ENCODE data around the gene JAKMIP1.
"Not testable (repeated sequence)": the region's sequence is repeated elsewhere in the genome, so short reads cannot be mapped to it uniquely, and the experiment has no call there.

JAKMIP1 gene

DNA sequence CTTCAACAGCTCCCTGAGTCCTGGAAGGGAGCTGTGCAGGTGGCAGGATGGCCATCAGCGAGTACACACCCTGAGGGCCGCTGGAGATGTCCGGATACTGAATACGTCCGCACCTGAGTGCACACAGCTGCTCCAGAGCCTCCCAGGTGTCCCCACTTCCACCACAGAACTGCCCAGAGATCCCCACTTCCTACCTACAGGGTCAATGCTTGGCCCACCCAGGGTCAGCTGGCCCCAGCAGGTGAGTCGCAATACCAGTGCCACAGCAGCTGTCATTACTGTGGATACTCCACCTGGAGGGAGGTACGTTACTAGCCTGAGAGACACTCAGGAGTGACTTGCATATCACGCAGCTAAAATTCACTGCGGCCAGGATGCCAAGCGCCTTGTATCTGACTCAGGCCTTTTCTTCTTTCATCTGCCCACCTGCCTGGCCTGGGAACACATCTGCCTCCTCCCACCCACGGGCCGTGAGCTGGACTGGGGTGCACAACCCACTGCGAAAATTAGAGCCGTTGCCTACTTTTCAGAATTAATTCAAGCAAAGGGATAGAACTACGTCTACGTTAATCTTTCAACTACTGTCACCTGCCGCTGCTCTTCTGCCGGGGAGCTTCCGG, 191.5 kb downstream of the JAKMIP1 start:
- DNase-seq = no peak
- peaks cover 3% of the 10 kb centered on the region for H3K27me3 ChIP-seq (replicated peaks)
- H3K4me3 ChIP-seq (ENCODE audit: low read depth, low read length) = no peak overlapping the region
- H3K27ac ChIP-seq = no peak overlapping the region
- TF ChIP-seq, protein P1, sequence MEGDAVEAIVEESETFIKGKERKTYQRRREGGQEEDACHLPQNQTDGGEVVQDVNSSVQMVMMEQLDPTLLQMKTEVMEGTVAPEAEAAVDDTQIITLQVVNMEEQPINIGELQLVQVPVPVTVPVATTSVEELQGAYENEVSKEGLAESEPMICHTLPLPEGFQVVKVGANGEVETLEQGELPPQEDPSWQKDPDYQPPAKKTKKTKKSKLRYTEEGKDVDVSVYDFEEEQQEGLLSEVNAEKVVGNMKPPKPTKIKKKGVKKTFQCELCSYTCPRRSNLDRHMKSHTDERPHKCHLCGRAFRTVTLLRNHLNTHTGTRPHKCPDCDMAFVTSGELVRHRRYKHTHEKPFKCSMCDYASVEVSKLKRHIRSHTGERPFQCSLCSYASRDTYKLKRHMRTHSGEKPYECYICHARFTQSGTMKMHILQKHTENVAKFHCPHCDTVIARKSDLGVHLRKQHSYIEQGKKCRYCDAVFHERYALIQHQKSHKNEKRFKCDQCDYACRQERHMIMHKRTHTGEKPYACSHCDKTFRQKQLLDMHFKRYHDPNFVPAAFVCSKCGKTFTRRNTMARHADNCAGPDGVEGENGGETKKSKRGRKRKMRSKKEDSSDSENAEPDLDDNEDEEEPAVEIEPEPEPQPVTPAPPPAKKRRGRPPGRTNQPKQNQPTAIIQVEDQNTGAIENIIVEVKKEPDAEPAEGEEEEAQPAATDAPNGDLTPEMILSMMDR (IDR thresholded peaks at IDR 0.05; ENCODE audit: low read depth, low read length, missing control alignments) = no peak
- H3K36me3 ChIP-seq (replicated peaks) = no peaks in the 10 kb centered on the region
- in situ Hi-C loops (cut with HindIII; ENCODE audit: low pct_ligation_motif_present, low sequenced_read_pairs) = no loop called here

GRCh38 chr4:6008092-6008551, 192.2 kb downstream of the JAKMIP1 start:
- H3K27me3 ChIP-seq (replicated peaks) = peaks cover 3% of the 10 kb centered on the region
- TF ChIP-seq, protein P1 (IDR thresholded peaks at IDR 0.05; ENCODE audit: low read depth, low read length, missing control alignments) = no peak
- H3K36me3 ChIP-seq (replicated peaks) = no peaks in the 10 kb centered on the region
- DNase-seq = no peak
- in situ Hi-C loops (cut with HindIII; ENCODE audit: low pct_ligation_motif_present, low sequenced_read_pairs) = no loop called here
- H3K27ac ChIP-seq = no peak overlapping the region
- H3K4me3 ChIP-seq (ENCODE audit: low read depth, low read length) = no peak overlapping the region

GRCh38 chr4:6005175-6005574, 195.2 kb downstream of the JAKMIP1 start:
- H3K4me3 ChIP-seq (ENCODE audit: low read depth, low read length) = no peak overlapping the region
- peaks cover 3% of the 10 kb centered on the region for H3K27me3 ChIP-seq (replicated peaks)
- H3K27ac ChIP-seq = no peak overlapping the region
- in situ Hi-C loops (cut with HindIII; ENCODE audit: low pct_ligation_motif_present, low sequenced_read_pairs) = no loop called here
- no peak for DNase-seq
- TF ChIP-seq, protein P1 (IDR thresholded peaks at IDR 0.05; ENCODE audit: low read depth, low read length, missing control alignments) = no peak
- no peaks in the 10 kb centered on the region for H3K36me3 ChIP-seq (replicated peaks)

DNA sequence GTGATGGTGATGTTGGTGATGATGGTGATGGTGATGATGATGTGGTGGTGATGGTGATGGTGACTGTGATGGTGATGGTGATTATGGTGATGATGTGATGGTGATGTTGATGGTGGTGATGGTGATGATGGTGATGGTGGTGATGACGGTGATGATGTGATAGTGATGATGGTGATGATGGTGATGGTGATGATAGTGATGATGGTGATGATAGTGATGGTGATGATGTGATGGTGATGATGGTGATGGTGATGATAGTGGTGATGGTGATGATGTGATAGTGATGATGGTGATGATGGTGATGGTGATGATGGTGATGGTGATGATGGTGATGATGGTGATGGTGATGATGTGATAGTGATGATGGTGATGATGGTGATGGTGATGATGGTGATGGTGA, 196.9 kb downstream of the JAKMIP1 start:
- H3K4me3 ChIP-seq (ENCODE audit: low read depth, low read length); DNase-seq; H3K36me3 ChIP-seq (replicated peaks); H3K27me3 ChIP-seq (replicated peaks); H3K27ac ChIP-seq; in situ Hi-C loops (cut with HindIII; ENCODE audit: low pct_ligation_motif_present, low sequenced_read_pairs): not testable (repeated sequence)

DNA sequence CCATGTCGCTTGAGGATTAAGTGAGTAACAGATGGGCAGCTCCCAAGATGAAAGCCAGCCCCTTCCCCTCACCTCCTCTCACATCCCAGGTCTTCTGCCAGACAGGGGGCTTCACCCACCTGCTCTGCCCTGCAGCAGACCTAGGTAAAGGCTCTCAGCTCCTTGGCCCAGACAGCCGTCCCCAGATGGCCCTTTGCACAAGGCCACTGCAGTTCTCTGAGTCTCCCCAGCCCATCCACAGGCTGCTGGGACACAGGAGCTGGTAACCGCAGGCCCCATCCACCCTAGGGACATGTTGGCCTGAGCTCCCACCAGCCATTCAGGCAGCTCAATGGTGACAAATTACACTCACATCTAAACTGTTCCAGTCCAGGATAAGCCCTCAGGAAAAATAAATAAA, 197.4 kb downstream of the JAKMIP1 start:
- in situ Hi-C loops (cut with HindIII; ENCODE audit: low pct_ligation_motif_present, low sequenced_read_pairs) = no loop called here
- TF ChIP-seq, protein P1 (IDR thresholded peaks at IDR 0.05; ENCODE audit: low read depth, low read length, missing control alignments) = no peak
- no peak for DNase-seq
- H3K27me3 ChIP-seq (replicated peaks) = no peaks in the 10 kb centered on the region
- H3K27ac ChIP-seq = no peak overlapping the region
- H3K4me3 ChIP-seq (ENCODE audit: low read depth, low read length) = no peak overlapping the region
- no peaks in the 10 kb centered on the region for H3K36me3 ChIP-seq (replicated peaks)

DNA sequence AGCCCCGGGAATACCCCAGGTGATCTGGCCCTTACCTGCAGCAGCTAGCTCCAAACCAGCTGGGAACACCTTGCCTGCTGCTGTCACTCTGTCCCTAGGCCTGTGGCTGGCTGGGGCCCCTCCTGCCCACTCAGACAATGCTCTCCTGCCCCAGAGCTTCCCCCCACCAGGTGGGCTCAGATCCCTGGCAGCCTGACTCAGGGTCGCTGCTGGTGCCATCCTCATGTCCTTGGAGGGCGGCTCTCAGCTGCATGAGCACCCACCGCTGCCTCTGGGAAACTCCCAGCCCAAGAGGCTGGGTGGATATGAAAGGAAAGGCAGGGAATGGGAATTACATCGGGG, 197.9 kb downstream of the JAKMIP1 start:
- Histone ChIP-seq H3K27ac (no peak overlapping the region), H3K36me3 (replicated peaks) (no peaks in the 10 kb centered on the region), H3K27me3 (replicated peaks) (no peaks in the 10 kb centered on the region), H3K4me3 (ENCODE audit: low read depth, low read length) (no peak overlapping the region)
- no peak for DNase-seq
- TF ChIP-seq, protein P1 (IDR thresholded peaks at IDR 0.05; ENCODE audit: low read depth, low read length, missing control alignments) = no peak
- in situ Hi-C loops (cut with HindIII; ENCODE audit: low pct_ligation_motif_present, low sequenced_read_pairs) = no loop called here

All from brain microvascular endothelial cell (primary cell).